Tibial nerve (tissue), 4 donors: ENCODE measurements around the gene CYTH1.

Source experiments
- CTCF ChIP-seq, 5 experiments: fragments of 200-600 bp in 3 of 5; fragments of 450-650 bp in 2 of 5; sonication (generic) in 3 of 5; IDR thresholded peaks; one replicate each; pipeline ENCODE4 v1.5.1; 2016 to 2019; ENCODE audit warnings: antibody characterized with exemption in 5 of 5, mild to moderate bottlenecking in 3 of 5, moderate library complexity in 2 of 5
- EP300 ChIP-seq, 2 donors: sonication (generic); formaldehyde crosslinking; IDR thresholded peaks; one replicate each; pipeline ENCODE4 v1.6.1; 2017; ENCODE audit warnings: antibody characterized with exemption in 2 of 2, mild to moderate bottlenecking in 1 of 2
- POLR2A ChIP-seq, 2 donors: fragments of 450-650 bp; IDR thresholded peaks; one replicate each; pipeline ENCODE4 v1.6.1; 2017; ENCODE audit warnings: antibody characterized with exemption in 2 of 2, mild to moderate bottlenecking in 2 of 2, moderate library complexity in 2 of 2

DNA sequence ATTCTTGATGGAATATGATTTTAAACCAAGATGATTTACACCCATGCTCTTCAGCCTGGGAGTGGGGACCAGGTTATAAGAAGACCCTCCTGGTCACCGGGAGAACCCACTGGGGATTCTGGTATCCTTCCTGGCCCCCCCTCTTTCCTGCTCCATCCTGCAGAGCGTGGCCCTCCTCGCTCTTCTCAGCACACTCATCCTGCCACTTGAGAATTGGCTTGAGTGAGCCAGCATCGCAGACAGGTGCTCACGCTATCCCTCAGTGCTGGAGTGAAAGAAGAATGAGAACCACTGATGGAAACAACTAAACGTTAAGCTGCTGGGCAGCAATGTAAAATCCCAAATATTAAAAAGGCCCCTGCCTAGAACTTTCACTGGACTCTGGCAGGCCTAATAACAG lies 98.0 kb downstream of the CYTH1 start:
- TF ChIP-seq CTCF (IDR thresholded peaks at IDR 0.05) (no peak), POLR2A (IDR thresholded peaks at IDR 0.05) (no peak), EP300 (IDR thresholded peaks at IDR 0.05) (no peak)
